GM23338 (cell line): Measurements from ENCODE around the gene RNLS. TPM values are rescaled to one million over a fixed set of nuclear protein-coding genes. Genes with fewer than 3 reads are reported as not detected.

Source experiments
- ATAC-seq: fragments of 200-7000 bp; cut with Tn5 transposase; 3 replicates; pipeline ENCODE4 v1.9.1; 2020
- DNase-seq: peaks from one replicate; pipeline ENCODE4 v3.0.0-alpha.2; 2015; ENCODE audit warnings: low spot score
- H2AFZ ChIP-seq: fragments of 200-600 bp; sonication (generic); 2 replicates; pipeline ENCODE4 v1.8.0; 2016; ENCODE audit warnings: antibody characterized with exemption, mild to moderate bottlenecking, moderate library complexity
- H3F3A ChIP-seq: fragments of 200-600 bp; sonication (generic); replicated peaks from 2 replicates; pipeline ENCODE4 v1.8.0; 2017; ENCODE audit warnings: antibody characterized with exemption, mixed run types, low read depth
- H3K27ac ChIP-seq: fragments of 200-600 bp; sonication (generic); 2 replicates; pipeline ENCODE4 v1.6.1; 2016; ENCODE audit warnings: low read depth
- H3K27me3 ChIP-seq: fragments of 200-600 bp; sonication (generic); 2 replicates; pipeline ENCODE4 v1.8.0; 2016; ENCODE audit warnings: mild to moderate bottlenecking, mixed run types, moderate library complexity; ENCODE audit not compliant: insufficient read depth
- H3K36me3 ChIP-seq: fragments of 200-600 bp; sonication (generic); 2 replicates; pipeline ENCODE4 v1.8.0; 2016; ENCODE audit warnings: mild to moderate bottlenecking; ENCODE audit not compliant: insufficient read depth
- H3K4me1 ChIP-seq: fragments of 200-600 bp; sonication (generic); 2 replicates; pipeline ENCODE4 v1.8.0; 2016; ENCODE audit warnings: mild to moderate bottlenecking, moderate library complexity; ENCODE audit not compliant: insufficient read depth
- H3K4me2 ChIP-seq: fragments of 200-600 bp; sonication (generic); 2 replicates; pipeline ENCODE4 v1.7.1; 2017; ENCODE audit warnings: mixed run types
- H3K4me3 ChIP-seq: fragments of 200-600 bp; sonication (generic); 2 replicates; pipeline ENCODE4 v1.6.1; 2016; ENCODE audit warnings: mixed run types
- H3K79me2 ChIP-seq: fragments of 200-600 bp; sonication (generic); replicated peaks from 2 replicates; pipeline ENCODE4 v1.8.0; 2017; ENCODE audit warnings: mild to moderate bottlenecking; ENCODE audit not compliant: insufficient read depth
- H3K9me2 ChIP-seq: fragments of 200-600 bp; sonication (generic); 2 replicates; pipeline ENCODE4 v1.8.0; 2017; ENCODE audit not compliant: insufficient read depth
- H4K20me1 ChIP-seq: fragments of 200-600 bp; sonication (generic); replicated peaks from 2 replicates; pipeline ENCODE4 v1.8.0; 2017; ENCODE audit warnings: mild to moderate bottlenecking; ENCODE audit not compliant: insufficient read depth
- H3K27ac Mint-ChIP-seq: 2 replicates; pipeline ENCODE4 v1.8.0; 2020; ENCODE audit warnings: inconsistent platforms, mild to moderate bottlenecking, moderate library complexity, mixed read lengths
- H3K27me3 Mint-ChIP-seq: 3 replicates; pipeline ENCODE4 v1.8.0; 2022; ENCODE audit warnings: low read depth, mild to moderate bottlenecking, moderate library complexity, mixed read lengths, inconsistent platforms; ENCODE audit not compliant: insufficient read depth, poor library complexity
- H3K36me3 Mint-ChIP-seq: 3 replicates; pipeline ENCODE4 v1.8.0; 2021; ENCODE audit warnings: low read depth, mild to moderate bottlenecking, inconsistent platforms, moderate library complexity, mixed read lengths
- H3K4me1 Mint-ChIP-seq: 3 replicates; pipeline ENCODE4 v1.8.0; 2020; ENCODE audit warnings: mild to moderate bottlenecking, inconsistent platforms, mixed read lengths
- H3K4me3 Mint-ChIP-seq: 3 replicates; pipeline ENCODE4 v1.8.0; 2021; ENCODE audit warnings: moderate library complexity, mild to moderate bottlenecking, inconsistent platforms, mixed read lengths
- H3K9me3 Mint-ChIP-seq: 3 replicates; pipeline ENCODE4 v1.8.0; 2020; ENCODE audit warnings: moderate library complexity, mild to moderate bottlenecking, inconsistent platforms, mixed read lengths
- CREB1 ChIP-seq: fragments of 250-450 bp; sonication (Bioruptor Pico); IDR thresholded peaks from 2 replicates; pipeline ENCODE4 v1.5.0; 2020; ENCODE audit warnings: low read depth, mild to moderate bottlenecking, moderate library complexity
- EZH2phosphoT487 ChIP-seq: fragments of 200-600 bp; sonication (generic); IDR thresholded peaks from one replicate; pipeline ENCODE4 v1.8.1; 2018; ENCODE audit warnings: antibody characterized with exemption; ENCODE audit not compliant: unreplicated experiment
- JUNB ChIP-seq: IDR thresholded peaks from one replicate; pipeline ENCODE4 v1.6.1; 2016; ENCODE audit warnings: antibody characterized with exemption; ENCODE audit not compliant: unreplicated experiment
- NANOG ChIP-seq: IDR thresholded peaks from 2 replicates; pipeline ENCODE4 v1.6.1; 2016; ENCODE audit warnings: antibody characterized with exemption, borderline replicate concordance
- POLR2AphosphoS5 ChIP-seq: IDR thresholded peaks from 2 replicates; pipeline ENCODE4 v1.6.1; 2016; ENCODE audit warnings: antibody characterized with exemption, low read depth
- STAT1 ChIP-seq: IDR thresholded peaks from one replicate; pipeline ENCODE4 v1.6.1; 2016; ENCODE audit warnings: antibody characterized with exemption; ENCODE audit not compliant: unreplicated experiment
- ZNF114 ChIP-seq: fragments of 250-450 bp; sonication (Bioruptor Pico); IDR thresholded peaks from 2 replicates; pipeline ENCODE4 v1.5.0; 2020; ENCODE audit warnings: mild to moderate bottlenecking, moderate library complexity
- ZNF331 ChIP-seq: fragments of 250-450 bp; sonication (Bioruptor Pico); IDR thresholded peaks from 2 replicates; pipeline ENCODE4 v1.5.0; 2020; ENCODE audit warnings: low read depth, mild to moderate bottlenecking, moderate library complexity
- polyA plus RNA-seq: library from polyadenylated mRNA; unstranded; fragments of >200 nt; fragmentation: Nextera tagmentation; extraction: Ambion mirVana; gene quantifications from 2 replicates; pipeline ENCODE4 v1.2.1, GENCODE V29; 2016
- total RNA-seq: library from RNA; depleted of rRNA; stranded (reverse); fragments of >200 nt; shearing (Covaris generic); gene quantifications from 2 replicates; pipeline ENCODE4 v1.2.3, GENCODE V29; 2014
- TF ChIP-seq, protein P1 (sequence below): IDR thresholded peaks from 2 replicates; pipeline ENCODE4 v1.6.1; 2016; ENCODE audit warnings: antibody characterized with exemption
- TF ChIP-seq, protein P2 (sequence below), 2 experiments: fragments of 200-600 bp in 1 of 2; sonication (generic) in 1 of 2; conservative IDR thresholded peaks; 2 replicates each; pipeline versions ENCODE4 v1.5.1 to v1.6.1; 2016 to 2017; ENCODE audit warnings: antibody characterized with exemption in 2 of 2, low read depth in 2 of 2, mild to moderate bottlenecking in 2 of 2, moderate library complexity in 1 of 2
- TF ChIP-seq, protein P3 (sequence below): fragments of 250-450 bp; sonication (Bioruptor Pico); IDR thresholded peaks from 2 replicates; pipeline ENCODE4 v1.5.0; 2020; ENCODE audit warnings: mild to moderate bottlenecking, moderate library complexity
- TF ChIP-seq, protein P4 (sequence below): IDR thresholded peaks from one replicate; pipeline ENCODE4 v1.6.1; 2018; ENCODE audit warnings: antibody characterized with exemption; ENCODE audit not compliant: unreplicated experiment

RNLS gene
- total and polyA plus RNA-seq, 2 experiments from 2014 or later, result 8.8 to 15.2 TPM

DNA sequence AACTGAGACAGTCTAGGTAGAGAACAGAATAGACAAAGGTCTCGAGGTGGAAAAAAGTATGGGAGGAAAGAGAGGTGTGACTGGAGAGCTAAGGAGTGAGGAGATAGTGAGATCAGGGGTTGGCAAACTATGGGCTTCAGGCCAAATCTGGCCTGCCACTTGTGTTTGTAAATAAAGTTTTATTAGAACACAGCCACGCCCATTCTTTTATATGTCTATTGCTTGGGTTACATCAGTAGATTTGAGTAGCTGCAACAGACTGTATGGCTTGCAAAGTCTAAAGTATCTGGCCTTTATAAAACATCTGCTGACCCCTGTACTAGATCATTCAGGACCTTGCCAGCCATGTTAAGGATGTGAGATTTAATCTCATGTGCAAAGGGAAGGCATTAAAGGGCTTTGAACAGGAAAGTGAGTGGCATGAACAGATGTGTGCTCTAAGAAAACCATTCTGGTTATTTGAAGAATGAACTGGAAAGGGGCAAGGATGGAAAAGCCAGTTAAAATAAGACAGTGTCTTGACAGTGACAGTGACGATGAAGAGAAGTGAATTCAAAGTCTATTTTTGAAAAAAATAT, 240.3 kb downstream of the RNLS start:
- peaks cover 30% of the 10 kb centered on the region for H3K4me1 ChIP-seq
- H3K4me3 Mint-ChIP-seq, result no peak overlapping the region

More for the DNA sequence above, 240.3 kb downstream of the RNLS start:
- H3K4me2 ChIP-seq, result no peak overlapping the region
- Mint-ChIP-seq H3K27me3 (no peaks in the 10 kb centered on the region), H3K4me1 (peaks cover 33% of the 10 kb centered on the region), H3K27ac (no peak overlapping the region), H3K9me3 (no peaks in the 10 kb centered on the region), H3K36me3 (no peaks in the 10 kb centered on the region)
- H3K4me3 ChIP-seq, result no peak overlapping the region
- H3K9me2 ChIP-seq, result no peaks in the 10 kb centered on the region
- TF ChIP-seq, protein P1, sequence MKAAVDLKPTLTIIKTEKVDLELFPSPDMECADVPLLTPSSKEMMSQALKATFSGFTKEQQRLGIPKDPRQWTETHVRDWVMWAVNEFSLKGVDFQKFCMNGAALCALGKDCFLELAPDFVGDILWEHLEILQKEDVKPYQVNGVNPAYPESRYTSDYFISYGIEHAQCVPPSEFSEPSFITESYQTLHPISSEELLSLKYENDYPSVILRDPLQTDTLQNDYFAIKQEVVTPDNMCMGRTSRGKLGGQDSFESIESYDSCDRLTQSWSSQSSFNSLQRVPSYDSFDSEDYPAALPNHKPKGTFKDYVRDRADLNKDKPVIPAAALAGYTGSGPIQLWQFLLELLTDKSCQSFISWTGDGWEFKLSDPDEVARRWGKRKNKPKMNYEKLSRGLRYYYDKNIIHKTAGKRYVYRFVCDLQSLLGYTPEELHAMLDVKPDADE, result no peak
- TF ChIP-seq NANOG, result no peak
- no peak for TF ChIP-seq ZNF114 (CRISPR knock-in tag)
- TF ChIP-seq, protein P2, sequence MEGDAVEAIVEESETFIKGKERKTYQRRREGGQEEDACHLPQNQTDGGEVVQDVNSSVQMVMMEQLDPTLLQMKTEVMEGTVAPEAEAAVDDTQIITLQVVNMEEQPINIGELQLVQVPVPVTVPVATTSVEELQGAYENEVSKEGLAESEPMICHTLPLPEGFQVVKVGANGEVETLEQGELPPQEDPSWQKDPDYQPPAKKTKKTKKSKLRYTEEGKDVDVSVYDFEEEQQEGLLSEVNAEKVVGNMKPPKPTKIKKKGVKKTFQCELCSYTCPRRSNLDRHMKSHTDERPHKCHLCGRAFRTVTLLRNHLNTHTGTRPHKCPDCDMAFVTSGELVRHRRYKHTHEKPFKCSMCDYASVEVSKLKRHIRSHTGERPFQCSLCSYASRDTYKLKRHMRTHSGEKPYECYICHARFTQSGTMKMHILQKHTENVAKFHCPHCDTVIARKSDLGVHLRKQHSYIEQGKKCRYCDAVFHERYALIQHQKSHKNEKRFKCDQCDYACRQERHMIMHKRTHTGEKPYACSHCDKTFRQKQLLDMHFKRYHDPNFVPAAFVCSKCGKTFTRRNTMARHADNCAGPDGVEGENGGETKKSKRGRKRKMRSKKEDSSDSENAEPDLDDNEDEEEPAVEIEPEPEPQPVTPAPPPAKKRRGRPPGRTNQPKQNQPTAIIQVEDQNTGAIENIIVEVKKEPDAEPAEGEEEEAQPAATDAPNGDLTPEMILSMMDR (conservative IDR thresholded peaks at IDR 0.05; ENCODE audit: low read depth in 2 of 2), result no peak
- TF ChIP-seq EZH2phosphoT487, result no peak
- TF ChIP-seq, protein P3, sequence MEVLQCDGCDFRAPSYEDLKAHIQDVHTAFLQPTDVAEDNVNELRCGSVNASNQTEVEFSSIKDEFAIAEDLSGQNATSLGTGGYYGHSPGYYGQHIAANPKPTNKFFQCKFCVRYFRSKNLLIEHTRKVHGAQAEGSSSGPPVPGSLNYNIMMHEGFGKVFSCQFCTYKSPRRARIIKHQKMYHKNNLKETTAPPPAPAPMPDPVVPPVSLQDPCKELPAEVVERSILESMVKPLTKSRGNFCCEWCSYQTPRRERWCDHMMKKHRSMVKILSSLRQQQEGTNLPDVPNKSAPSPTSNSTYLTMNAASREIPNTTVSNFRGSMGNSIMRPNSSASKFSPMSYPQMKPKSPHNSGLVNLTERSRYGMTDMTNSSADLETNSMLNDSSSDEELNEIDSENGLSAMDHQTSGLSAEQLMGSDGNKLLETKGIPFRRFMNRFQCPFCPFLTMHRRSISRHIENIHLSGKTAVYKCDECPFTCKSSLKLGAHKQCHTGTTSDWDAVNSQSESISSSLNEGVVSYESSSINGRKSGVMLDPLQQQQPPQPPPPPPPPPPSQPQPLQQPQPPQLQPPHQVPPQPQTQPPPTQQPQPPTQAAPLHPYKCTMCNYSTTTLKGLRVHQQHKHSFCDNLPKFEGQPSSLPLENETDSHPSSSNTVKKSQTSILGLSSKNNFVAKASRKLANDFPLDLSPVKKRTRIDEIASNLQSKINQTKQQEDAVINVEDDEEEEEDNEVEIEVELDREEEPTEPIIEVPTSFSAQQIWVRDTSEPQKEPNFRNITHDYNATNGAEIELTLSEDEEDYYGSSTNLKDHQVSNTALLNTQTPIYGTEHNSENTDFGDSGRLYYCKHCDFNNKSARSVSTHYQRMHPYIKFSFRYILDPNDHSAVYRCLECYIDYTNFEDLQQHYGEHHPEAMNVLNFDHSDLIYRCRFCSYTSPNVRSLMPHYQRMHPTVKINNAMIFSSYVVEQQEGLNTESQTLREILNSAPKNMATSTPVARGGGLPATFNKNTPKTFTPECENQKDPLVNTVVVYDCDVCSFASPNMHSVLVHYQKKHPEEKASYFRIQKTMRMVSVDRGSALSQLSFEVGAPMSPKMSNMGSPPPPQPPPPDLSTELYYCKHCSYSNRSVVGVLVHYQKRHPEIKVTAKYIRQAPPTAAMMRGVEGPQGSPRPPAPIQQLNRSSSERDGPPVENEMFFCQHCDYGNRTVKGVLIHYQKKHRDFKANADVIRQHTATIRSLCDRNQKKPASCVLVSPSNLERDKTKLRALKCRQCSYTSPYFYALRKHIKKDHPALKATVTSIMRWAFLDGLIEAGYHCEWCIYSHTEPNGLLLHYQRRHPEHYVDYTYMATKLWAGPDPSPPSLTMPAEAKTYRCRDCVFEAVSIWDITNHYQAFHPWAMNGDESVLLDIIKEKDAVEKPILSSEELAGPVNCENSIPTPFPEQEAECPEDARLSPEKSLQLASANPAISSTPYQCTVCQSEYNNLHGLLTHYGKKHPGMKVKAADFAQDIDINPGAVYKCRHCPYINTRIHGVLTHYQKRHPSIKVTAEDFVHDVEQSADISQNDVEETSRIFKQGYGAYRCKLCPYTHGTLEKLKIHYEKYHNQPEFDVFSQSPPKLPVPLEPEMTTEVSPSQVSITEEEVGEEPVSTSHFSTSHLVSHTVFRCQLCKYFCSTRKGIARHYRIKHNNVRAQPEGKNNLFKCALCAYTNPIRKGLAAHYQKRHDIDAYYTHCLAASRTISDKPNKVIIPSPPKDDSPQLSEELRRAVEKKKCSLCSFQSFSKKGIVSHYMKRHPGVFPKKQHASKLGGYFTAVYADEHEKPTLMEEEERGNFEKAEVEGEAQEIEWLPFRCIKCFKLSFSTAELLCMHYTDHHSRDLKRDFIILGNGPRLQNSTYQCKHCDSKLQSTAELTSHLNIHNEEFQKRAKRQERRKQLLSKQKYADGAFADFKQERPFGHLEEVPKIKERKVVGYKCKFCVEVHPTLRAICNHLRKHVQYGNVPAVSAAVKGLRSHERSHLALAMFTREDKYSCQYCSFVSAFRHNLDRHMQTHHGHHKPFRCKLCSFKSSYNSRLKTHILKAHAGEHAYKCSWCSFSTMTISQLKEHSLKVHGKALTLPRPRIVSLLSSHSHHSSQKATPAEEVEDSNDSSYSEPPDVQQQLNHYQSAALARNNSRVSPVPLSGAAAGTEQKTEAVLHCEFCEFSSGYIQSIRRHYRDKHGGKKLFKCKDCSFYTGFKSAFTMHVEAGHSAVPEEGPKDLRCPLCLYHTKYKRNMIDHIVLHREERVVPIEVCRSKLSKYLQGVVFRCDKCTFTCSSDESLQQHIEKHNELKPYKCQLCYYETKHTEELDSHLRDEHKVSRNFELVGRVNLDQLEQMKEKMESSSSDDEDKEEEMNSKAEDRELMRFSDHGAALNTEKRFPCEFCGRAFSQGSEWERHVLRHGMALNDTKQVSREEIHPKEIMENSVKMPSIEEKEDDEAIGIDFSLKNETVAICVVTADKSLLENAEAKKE (CRISPR knock-in tag), result no peak
- TF ChIP-seq ZNF331 (CRISPR knock-in tag), result no peak
- TF ChIP-seq POLR2AphosphoS5, result no peak
- TF ChIP-seq CREB1 (CRISPR knock-in tag), result no peak
- no peak for TF ChIP-seq STAT1
- TF ChIP-seq, protein P4, sequence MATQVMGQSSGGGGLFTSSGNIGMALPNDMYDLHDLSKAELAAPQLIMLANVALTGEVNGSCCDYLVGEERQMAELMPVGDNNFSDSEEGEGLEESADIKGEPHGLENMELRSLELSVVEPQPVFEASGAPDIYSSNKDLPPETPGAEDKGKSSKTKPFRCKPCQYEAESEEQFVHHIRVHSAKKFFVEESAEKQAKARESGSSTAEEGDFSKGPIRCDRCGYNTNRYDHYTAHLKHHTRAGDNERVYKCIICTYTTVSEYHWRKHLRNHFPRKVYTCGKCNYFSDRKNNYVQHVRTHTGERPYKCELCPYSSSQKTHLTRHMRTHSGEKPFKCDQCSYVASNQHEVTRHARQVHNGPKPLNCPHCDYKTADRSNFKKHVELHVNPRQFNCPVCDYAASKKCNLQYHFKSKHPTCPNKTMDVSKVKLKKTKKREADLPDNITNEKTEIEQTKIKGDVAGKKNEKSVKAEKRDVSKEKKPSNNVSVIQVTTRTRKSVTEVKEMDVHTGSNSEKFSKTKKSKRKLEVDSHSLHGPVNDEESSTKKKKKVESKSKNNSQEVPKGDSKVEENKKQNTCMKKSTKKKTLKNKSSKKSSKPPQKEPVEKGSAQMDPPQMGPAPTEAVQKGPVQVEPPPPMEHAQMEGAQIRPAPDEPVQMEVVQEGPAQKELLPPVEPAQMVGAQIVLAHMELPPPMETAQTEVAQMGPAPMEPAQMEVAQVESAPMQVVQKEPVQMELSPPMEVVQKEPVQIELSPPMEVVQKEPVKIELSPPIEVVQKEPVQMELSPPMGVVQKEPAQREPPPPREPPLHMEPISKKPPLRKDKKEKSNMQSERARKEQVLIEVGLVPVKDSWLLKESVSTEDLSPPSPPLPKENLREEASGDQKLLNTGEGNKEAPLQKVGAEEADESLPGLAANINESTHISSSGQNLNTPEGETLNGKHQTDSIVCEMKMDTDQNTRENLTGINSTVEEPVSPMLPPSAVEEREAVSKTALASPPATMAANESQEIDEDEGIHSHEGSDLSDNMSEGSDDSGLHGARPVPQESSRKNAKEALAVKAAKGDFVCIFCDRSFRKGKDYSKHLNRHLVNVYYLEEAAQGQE, result no peak
- TF ChIP-seq JUNB, result no peak
- ATAC-seq (no peak), DNase-seq (no peak)
- H3F3A ChIP-seq, result no peaks in the 10 kb centered on the region
- H4K20me1 ChIP-seq, result no peaks in the 10 kb centered on the region
- H3K27ac ChIP-seq, result no peak overlapping the region
- H3K79me2 ChIP-seq, result no peaks in the 10 kb centered on the region
- H3K27me3 ChIP-seq, result no peaks in the 10 kb centered on the region
- no peak overlapping the region for H2AFZ ChIP-seq
- no peaks in the 10 kb centered on the region for H3K36me3 ChIP-seq
